ENCODE measurements around the gene ACTMAP.

DNA sequence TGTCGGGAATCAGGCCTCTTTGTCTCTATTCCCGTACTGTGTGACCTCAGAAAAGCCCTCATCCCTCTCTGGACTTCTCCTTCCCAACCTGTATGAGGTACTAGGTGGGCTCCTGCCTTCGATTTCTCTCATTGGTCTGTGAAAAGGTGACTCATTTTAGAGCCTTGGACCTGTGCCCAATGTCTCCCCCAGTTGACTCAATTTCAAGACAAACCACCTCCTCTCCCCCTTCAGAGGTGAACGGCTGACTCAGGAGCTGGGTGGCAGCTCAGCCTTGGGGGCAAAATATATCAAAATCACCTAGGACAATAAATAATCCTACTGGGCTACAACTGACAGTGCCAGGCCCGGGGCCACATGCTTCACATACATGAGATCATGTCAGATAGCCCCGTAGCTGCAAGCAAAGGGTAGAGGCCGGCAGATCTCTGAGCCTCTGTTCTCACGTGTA is 34.2 kb downstream of the ACTMAP start:
- TF ChIP-seq CTCF (IDR thresholded peaks at IDR 0.05; ENCODE audit: poor library complexity) (no peak), EZH2phosphoT487 (IDR thresholded peaks at IDR 0.05; ENCODE audit: low read depth, severe bottlenecking, unreplicated experiment) (no peak), EZH2 (IDR thresholded peaks at IDR 0.05; ENCODE audit: borderline replicate concordance) (no peak)
